Fibroblast of mammary gland (primary cell): ENCODE results near the gene LGALS9.
A peak's percentile ranks its signal among the peaks of the same experiment; 100 is the strongest.

Experiments
- DNase-seq: peaks from one replicate; pipeline ENCODE4 v3.0.0-alpha.2; 2010; ENCODE audit warnings: low read depth
- H3K4me3 ChIP-seq: 2 replicates; pipeline ENCODE4 v1.5.1; 2011; ENCODE audit warnings: low read depth, mild to moderate bottlenecking, low read length, moderate library complexity; ENCODE audit not compliant: control insufficient read depth
- CTCF ChIP-seq: conservative IDR thresholded peaks from 2 replicates; pipeline ENCODE4 v1.5.1; 2011; ENCODE audit warnings: low read depth, low read length, inconsistent platforms; ENCODE audit not compliant: control insufficient read depth, insufficient read depth

The LGALS9 gene

GRCh38 chr17:27596566-27597187 lies 34.3 kb upstream of the LGALS9 start:
- TF ChIP-seq CTCF: no peak
- DNase-seq: no peak
- no peak overlapping the region for H3K4me3 ChIP-seq

- TF ChIP-seq CTCF: no peak
- no peak for DNase-seq
- no peak overlapping the region for H3K4me3 ChIP-seq
Observed at GRCh38 chr17:27597188-27597580, 33.8 kb upstream of the LGALS9 start.

DNA sequence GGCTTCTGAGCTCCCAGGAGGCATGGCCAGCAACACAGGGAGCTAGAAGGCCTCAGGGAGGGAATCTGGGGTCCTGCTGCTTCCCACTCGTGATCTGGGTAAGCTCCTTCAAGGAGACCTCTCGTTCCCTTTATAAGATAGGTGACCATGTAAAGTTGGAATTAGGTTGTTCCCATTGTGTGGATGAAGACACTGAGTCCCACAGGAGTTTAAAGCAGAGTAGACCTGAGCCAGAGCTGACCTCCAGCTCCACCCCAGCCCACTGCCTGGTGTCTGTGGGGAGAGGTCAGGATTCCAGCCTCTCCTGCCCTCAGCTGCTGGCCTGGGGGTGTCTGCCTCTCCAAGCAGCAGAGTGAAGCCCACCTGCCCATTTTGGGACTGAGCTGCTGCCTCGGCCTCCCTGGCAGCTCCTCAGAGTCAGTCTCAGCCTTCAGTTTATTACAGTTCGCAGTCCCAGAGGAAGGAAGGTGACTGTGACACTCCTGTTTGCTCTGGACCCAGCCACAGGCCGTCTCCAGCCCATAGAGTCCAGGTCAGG lies 33.1 kb upstream of the LGALS9 start:
- no peak for TF ChIP-seq CTCF
- no peak for DNase-seq
- H3K4me3 ChIP-seq: no peak overlapping the region

DNA sequence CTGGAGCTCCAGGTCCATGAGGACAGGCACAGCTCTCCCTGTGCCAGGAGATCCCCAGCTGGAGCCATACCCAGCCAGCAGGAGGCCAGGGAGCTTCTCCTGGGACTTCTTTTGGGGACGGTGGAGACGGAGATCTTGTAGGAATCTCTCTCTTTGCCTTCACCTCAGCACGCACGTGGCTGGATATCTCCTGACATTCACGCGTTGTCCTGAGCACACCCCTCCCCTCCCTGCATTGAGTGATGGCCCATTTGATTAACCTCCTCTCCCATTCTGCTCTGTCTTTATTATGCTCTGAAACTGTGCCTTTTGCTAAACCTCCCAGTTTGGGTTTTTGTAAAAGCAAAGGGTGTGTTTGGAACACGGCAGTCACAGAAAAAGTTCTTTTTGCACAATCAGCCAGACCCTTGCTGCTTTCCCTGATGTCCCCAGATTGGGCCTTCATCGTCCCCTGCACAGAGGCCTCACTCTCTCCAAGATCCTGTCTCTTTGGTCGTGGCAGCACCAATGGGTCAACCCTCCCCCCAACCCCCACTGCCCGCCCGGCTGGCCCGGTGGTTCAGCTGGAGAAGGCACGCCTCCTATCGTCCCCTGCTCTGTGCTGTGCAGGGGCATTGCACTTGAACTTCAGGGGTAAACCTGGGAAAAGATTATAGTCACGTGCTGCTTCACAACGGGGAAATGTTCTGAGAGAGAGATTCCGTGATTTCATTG lies 32.5 kb upstream of the LGALS9 start:
- no peak for DNase-seq
- no peak for TF ChIP-seq CTCF

GRCh38 chr17:27600471-27600870 lies 30.5 kb upstream of the LGALS9 start:
- no peak overlapping the region for H3K4me3 ChIP-seq
- no peak for TF ChIP-seq CTCF
- DNase-seq: no peak

More for the DNA sequence above, 32.5 kb upstream of the LGALS9 start:
- no peak overlapping the region for H3K4me3 ChIP-seq

- H3K4me3 ChIP-seq: no peak overlapping the region
- DNase-seq: peak; percentile 76
- peak; percentile 95 for TF ChIP-seq CTCF
Observed at GRCh38 chr17:27601069-27601974, 29.7 kb upstream of the LGALS9 start.
